ENCODE data around the gene PTH1R. TPM values are rescaled to one million over a fixed set of nuclear protein-coding genes. Genes with fewer than 3 reads are reported as not detected.
"Not testable (repeated sequence)": the region's sequence is repeated elsewhere in the genome, so short reads cannot be mapped to it uniquely, and the experiment has no call there.

PTH1R gene
- total and polyA plus RNA-seq, 3 donors from 2014 or later, result 8.4 to 11.3 (median 10.2) TPM

DNA sequence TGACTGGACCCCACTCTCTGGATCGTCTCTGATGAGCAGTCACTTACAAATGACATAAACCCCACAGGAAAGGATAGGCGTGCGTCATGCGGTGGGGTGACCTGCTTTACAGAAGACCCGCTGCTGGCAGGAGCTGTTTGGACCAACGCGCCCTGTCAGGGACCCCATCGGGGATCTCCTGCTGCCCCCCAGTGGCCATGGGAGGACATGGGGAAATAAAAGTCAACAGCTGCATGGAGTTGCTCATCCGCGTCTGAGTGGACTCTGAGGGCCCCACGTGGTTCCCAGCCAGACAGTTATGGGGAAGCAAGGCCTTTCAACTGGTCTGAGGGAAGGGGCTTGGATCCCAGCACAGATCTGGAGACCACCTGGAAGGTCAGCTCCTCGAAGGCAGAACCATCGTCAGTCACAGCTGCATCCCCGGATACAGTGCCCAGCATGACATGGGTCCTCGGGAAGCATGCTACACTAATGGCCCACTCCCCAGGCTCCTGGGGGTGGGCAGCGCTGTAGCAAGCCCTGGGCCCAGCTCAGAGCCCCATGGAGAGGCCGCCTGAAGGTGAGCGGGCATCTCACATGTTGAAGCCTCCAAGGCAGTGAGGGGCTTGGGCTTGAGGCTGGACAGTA lies 32.1 kb downstream of the PTH1R start:
- peaks cover 9% of the 10 kb centered on the region for H3K4me1 ChIP-seq
- 42 to 47% methylated on average over 13 to 17 of the region's 18 CpGs for WGBS, 2 donors
- H3K27me3 ChIP-seq, result no peaks in the 10 kb centered on the region
- H3K9me3 ChIP-seq, result no peaks in the 10 kb centered on the region
- H3K4me3 ChIP-seq, result no peak overlapping the region
- TF ChIP-seq, protein P1, sequence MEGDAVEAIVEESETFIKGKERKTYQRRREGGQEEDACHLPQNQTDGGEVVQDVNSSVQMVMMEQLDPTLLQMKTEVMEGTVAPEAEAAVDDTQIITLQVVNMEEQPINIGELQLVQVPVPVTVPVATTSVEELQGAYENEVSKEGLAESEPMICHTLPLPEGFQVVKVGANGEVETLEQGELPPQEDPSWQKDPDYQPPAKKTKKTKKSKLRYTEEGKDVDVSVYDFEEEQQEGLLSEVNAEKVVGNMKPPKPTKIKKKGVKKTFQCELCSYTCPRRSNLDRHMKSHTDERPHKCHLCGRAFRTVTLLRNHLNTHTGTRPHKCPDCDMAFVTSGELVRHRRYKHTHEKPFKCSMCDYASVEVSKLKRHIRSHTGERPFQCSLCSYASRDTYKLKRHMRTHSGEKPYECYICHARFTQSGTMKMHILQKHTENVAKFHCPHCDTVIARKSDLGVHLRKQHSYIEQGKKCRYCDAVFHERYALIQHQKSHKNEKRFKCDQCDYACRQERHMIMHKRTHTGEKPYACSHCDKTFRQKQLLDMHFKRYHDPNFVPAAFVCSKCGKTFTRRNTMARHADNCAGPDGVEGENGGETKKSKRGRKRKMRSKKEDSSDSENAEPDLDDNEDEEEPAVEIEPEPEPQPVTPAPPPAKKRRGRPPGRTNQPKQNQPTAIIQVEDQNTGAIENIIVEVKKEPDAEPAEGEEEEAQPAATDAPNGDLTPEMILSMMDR (IDR thresholded peaks at IDR 0.05), result peak; percentile 77 to 82 (median 79)
- no peak for TF ChIP-seq POLR2A (IDR thresholded peaks at IDR 0.05)
- peak; percentile 83 for DNase-seq
- intact Hi-C loops (cut with DNase I; ENCODE audit: low total_unique reads), result no loop called here
- H3K36me3 ChIP-seq (ENCODE audit: low read depth, missing control alignments), result no peaks in the 10 kb centered on the region
- no peak overlapping the region for H3K27ac ChIP-seq

DNA sequence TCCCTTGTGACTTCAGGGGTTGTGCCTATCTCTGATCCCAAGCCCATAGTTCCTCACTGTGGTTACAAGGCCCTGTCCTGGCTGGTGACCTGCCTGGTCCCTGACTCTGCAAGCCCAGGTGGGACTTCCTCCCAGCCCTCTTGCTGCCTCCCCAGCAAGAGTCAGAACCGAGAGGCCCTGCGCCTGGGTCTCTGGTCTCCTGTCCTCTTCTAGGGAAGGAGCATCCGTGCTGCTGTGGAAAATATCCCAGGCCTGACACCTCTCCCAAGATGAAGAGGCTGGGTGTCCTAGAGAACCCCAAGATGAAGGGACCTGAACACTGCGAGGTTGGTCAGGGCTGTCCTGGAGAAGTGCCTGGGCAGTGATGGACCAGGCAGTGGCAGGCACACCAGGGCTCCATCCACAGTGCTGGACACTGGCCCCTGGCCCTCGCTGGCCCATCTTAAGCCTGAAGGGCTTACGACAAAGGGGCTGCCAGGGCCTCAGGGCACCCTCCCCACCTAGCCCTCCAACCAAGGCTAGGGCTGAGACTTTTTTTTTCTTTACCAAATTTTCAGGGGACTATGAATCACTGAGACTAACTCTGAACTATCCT lies 32.7 kb downstream of the PTH1R start:
- H3K27ac ChIP-seq, result no peak overlapping the region
- no peak for TF ChIP-seq POLR2A (IDR thresholded peaks at IDR 0.05)
- TF ChIP-seq, protein P1 (IDR thresholded peaks at IDR 0.05), result no peak

DNA sequence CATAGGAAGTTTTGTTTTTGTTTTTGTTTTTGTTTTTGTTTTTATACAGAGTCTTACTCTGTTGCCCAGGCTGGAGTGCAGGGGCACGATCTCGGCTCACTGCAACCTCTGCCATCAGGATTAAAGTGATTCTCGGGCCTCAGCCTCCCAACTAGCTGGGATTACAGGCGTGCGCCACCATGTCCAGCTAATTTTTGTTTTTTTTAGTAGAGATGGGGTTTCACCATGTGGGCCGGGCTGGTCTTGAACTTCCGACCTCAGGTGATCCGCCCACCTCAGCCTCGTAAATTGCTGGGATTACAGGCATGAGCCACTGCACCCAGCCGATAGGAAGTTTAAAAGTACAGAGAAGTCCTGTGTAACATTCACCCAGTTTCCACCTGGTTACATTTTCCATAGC lies 33.4 kb downstream of the PTH1R start:
- H3K4me1 ChIP-seq; H3K36me3 ChIP-seq (ENCODE audit: low read depth, missing control alignments); intact Hi-C loops (cut with DNase I; ENCODE audit: low total_unique reads); H3K27ac ChIP-seq; H3K27me3 ChIP-seq; H3K9me3 ChIP-seq; DNase-seq; H3K4me3 ChIP-seq: not testable (repeated sequence)
- 79 to 83% methylated on average over 10 of the region's 10 CpGs for WGBS, 2 donors

More for the DNA sequence above, 32.7 kb downstream of the PTH1R start:
- intact Hi-C loops (cut with DNase I; ENCODE audit: low total_unique reads), result no loop called here
- Histone ChIP-seq H3K4me3 (no peak overlapping the region), H3K9me3 (no peaks in the 10 kb centered on the region), H3K36me3 (ENCODE audit: low read depth, missing control alignments) (no peaks in the 10 kb centered on the region), H3K4me1 (peaks cover 9% of the 10 kb centered on the region), H3K27me3 (no peaks in the 10 kb centered on the region)
- DNase-seq, result no peak
- 80 to 94% methylated on average over 2 to 6 of the region's 6 CpGs for WGBS, 2 donors

DNA sequence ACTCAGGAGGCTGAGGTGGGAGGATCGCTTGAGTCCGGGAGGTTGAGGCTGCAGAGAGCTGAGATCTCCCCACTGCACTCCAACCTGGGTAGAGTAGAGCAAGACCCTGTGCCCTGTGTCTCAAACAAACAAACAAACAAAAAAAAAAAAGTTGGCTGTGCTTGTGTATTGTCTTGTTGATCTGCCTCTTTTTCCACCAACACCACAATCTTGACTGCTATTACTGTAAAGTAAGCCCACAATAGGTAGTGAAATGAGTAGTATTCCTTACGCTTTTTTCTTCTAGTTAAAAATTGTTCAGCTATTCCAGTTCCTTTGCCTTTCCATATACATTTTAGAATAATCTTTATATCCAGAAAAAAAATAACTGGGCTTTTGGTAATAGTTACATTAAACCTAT lies 35.5 kb downstream of the PTH1R start:
- H3K9me3 ChIP-seq, result no peaks in the 10 kb centered on the region
- H3K27me3 ChIP-seq, result no peaks in the 10 kb centered on the region
- peaks cover 9% of the 10 kb centered on the region for H3K4me1 ChIP-seq
- TF ChIP-seq, protein P1 (IDR thresholded peaks at IDR 0.05), result no peak
- no peak for TF ChIP-seq POLR2A (IDR thresholded peaks at IDR 0.05)
- no peak overlapping the region for H3K4me3 ChIP-seq
- intact Hi-C loops (cut with DNase I; ENCODE audit: low total_unique reads), result no loop called here
- WGBS, 2 donors, result 79 to 98% methylated on average over 3 of the region's 3 CpGs
- no peak overlapping the region for H3K27ac ChIP-seq
- no peaks in the 10 kb centered on the region for H3K36me3 ChIP-seq (ENCODE audit: low read depth, missing control alignments)
- no peak for DNase-seq

DNA sequence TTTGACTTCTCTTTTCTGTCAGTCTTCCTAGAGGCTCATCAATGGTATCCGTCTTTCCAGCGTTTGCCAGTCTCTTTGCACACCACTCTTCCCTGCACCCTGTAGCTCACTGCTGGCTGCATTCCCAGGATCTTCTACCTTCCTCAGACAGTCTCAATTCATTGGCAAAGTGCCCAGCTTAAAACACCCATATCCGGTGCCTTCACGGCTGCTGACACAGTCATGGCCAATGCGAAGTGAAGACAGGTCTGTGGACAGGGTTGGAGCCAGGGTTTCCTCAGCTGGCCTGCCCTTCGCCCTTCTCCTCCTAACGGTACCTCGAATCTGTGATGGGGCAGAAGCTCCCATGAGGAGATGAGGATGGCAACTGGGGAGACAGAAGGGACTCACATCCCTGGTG lies 36.1 kb downstream of the PTH1R start:
- no peaks in the 10 kb centered on the region for H3K27me3 ChIP-seq
- peaks cover 9% of the 10 kb centered on the region for H3K4me1 ChIP-seq
- no peaks in the 10 kb centered on the region for H3K36me3 ChIP-seq (ENCODE audit: low read depth, missing control alignments)
- no peak for DNase-seq
- no peak overlapping the region for H3K27ac ChIP-seq
- TF ChIP-seq POLR2A (IDR thresholded peaks at IDR 0.05), result no peak
- TF ChIP-seq, protein P1 (IDR thresholded peaks at IDR 0.05), result no peak
- intact Hi-C loops (cut with DNase I; ENCODE audit: low total_unique reads), result no loop called here
- H3K4me3 ChIP-seq, result no peak overlapping the region
- 63 to 70% methylated on average over 8 of the region's 8 CpGs for WGBS, 2 donors
- H3K9me3 ChIP-seq, result no peaks in the 10 kb centered on the region

All from testis (tissue), 3 donors.